Measurements from ENCODE around the gene SLC39A11. TPM values are rescaled to one million over a fixed set of nuclear protein-coding genes. Genes with fewer than 3 reads are reported as not detected.

Gene SLC39A11
- total and polyA plus RNA-seq, 8 donors: 5.2 to 62.0 (median 12.9) TPM

DNA sequence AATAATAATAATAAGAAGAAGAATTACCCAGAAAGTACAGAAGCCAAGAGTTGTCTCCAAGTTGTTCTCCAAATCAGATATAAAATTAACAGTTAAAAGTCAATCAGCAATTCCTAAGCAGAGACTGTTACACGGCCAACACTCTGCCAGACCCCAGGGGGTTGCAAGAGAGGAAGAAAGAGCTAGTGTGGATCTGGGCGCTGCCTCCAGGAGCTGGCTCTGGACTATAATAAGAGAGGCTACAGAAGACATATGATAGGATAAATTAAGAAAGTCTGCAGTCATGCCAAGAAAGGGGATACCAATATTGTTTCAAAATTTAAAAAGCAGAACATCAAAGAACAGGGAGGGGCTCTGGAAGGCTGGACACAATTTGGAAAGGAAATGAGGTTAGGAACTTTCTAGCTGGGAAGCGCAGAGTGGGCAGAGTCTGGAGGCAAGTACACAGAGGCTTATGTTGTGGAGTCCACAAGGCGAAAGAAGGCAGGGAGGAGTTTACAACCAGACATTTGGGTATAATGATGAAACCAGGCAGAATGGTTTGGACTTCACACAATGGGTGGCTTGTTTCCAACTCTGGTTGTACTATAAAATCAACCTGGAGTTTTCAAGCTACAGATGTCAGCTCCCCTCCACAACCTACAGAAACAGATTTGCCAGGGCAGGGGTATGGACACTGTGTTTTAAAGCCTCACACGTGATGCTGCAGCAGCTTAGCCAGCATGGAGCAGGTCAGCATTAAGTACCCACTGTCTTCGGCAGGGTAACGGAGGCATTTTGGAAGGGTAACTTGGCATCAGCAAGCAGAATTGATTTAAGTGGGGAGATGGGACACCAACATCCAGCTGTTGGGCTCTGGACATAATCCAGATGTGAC lies 49.4 kb downstream of the SLC39A11 start:
- intact Hi-C loops (cut with DNase I; ENCODE audit: low total_unique reads): no loop called here

DNA sequence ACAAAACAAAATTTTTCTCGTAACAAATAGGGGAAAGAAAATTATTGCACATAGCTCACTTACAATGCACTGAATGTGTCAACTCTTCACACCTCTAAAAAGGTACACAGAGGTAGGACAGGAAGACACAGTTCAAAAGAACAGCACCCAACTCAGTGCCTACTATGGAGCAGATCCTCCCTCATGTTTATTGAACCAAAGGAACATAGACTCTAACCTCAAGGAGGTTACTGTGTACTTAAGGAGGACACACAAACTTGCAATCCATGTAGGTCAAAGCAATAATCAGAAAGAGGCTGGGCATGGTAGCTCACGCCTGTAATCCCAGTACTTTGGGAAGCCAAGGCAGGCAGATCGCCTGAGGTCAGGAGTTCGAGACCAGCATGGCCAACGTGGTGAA lies 50.3 kb downstream of the SLC39A11 start:
- Histone ChIP-seq H3K36me3 (no peaks in the 10 kb centered on the region), H3K27me3 (no peaks in the 10 kb centered on the region), H3K9me3 (peaks cover 0 to 17% (median 0%) of the 10 kb centered on the region in 4 donors), H3K4me1 (peaks cover 4 to 12% (median 9%) of the 10 kb centered on the region in 4 donors), H3K4me3 (no peak overlapping the region), H3K27ac (no peak overlapping the region)
- intact Hi-C loops (cut with DNase I; ENCODE audit: low total_unique reads): no loop called here
- DNase-seq: no peak
- no peak for TF ChIP-seq EP300 (IDR thresholded peaks at IDR 0.05)
- no peak for TF ChIP-seq POLR2AphosphoS5 (IDR thresholded peaks at IDR 0.05)
- no peak for TF ChIP-seq POLR2A (IDR thresholded peaks at IDR 0.05)
- TF ChIP-seq, protein P1, sequence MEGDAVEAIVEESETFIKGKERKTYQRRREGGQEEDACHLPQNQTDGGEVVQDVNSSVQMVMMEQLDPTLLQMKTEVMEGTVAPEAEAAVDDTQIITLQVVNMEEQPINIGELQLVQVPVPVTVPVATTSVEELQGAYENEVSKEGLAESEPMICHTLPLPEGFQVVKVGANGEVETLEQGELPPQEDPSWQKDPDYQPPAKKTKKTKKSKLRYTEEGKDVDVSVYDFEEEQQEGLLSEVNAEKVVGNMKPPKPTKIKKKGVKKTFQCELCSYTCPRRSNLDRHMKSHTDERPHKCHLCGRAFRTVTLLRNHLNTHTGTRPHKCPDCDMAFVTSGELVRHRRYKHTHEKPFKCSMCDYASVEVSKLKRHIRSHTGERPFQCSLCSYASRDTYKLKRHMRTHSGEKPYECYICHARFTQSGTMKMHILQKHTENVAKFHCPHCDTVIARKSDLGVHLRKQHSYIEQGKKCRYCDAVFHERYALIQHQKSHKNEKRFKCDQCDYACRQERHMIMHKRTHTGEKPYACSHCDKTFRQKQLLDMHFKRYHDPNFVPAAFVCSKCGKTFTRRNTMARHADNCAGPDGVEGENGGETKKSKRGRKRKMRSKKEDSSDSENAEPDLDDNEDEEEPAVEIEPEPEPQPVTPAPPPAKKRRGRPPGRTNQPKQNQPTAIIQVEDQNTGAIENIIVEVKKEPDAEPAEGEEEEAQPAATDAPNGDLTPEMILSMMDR (IDR thresholded peaks at IDR 0.05): no peak
- WGBS, 5 donors: 71 to 93% (median 77%) methylated on average over 5 of the region's 5 CpGs

More for the DNA sequence above, 49.4 kb downstream of the SLC39A11 start:
- H3K36me3 ChIP-seq: no peaks in the 10 kb centered on the region
- no peaks in the 10 kb centered on the region for H3K27me3 ChIP-seq
- TF ChIP-seq POLR2A (IDR thresholded peaks at IDR 0.05) (no peak), POLR2AphosphoS5 (IDR thresholded peaks at IDR 0.05) (no peak), EP300 (IDR thresholded peaks at IDR 0.05) (no peak)
- TF ChIP-seq, protein P1 (IDR thresholded peaks at IDR 0.05): no peak
- 66 to 86% (median 78%) methylated on average over 7 of the region's 7 CpGs for WGBS, 5 donors
- peaks cover 0 to 17% (median 0%) of the 10 kb centered on the region in 4 donors for H3K9me3 ChIP-seq
- peaks cover 4 to 12% (median 9%) of the 10 kb centered on the region in 4 donors for H3K4me1 ChIP-seq
- no peak overlapping the region for H3K4me3 ChIP-seq
- peak in 1 of 2 donors; percentile 30 for DNase-seq
- no peak overlapping the region for H3K27ac ChIP-seq

DNA sequence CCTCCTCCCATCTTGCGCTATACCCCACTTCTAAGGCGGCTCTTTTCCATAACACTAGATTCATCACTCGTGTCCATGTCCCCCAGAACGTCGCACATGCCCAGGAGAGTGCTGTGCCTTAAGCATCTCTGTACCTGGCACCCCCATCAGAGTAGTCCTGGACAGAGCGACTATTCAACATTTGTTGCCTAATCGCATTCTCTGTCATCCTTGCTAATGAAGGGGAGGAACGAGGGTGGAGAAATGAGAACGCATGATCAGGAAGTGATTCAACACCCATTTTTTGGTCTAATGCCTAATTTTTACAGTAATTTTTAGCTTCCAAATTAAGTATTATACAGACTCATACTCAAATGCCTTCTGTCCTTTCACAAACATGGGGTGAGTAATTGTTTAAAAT lies 53.2 kb downstream of the SLC39A11 start:
- peaks cover 4 to 12% (median 9%) of the 10 kb centered on the region in 4 donors for H3K4me1 ChIP-seq
- H3K36me3 ChIP-seq: no peaks in the 10 kb centered on the region
- TF ChIP-seq POLR2A (IDR thresholded peaks at IDR 0.05): no peak
- TF ChIP-seq EP300 (IDR thresholded peaks at IDR 0.05): no peak
- no peak for TF ChIP-seq POLR2AphosphoS5 (IDR thresholded peaks at IDR 0.05)
- TF ChIP-seq, protein P1 (IDR thresholded peaks at IDR 0.05): no peak
- intact Hi-C loops (cut with DNase I; ENCODE audit: low total_unique reads): no loop called here
- H3K4me3 ChIP-seq: no peak overlapping the region
- no peaks in the 10 kb centered on the region for H3K27me3 ChIP-seq
- DNase-seq: no peak
- WGBS, 5 donors: 91 to 97% (median 95%) methylated on average over 9 of the region's 9 CpGs
- H3K27ac ChIP-seq: no peak overlapping the region
- H3K9me3 ChIP-seq: peaks cover 0 to 17% (median 0%) of the 10 kb centered on the region in 4 donors

DNA sequence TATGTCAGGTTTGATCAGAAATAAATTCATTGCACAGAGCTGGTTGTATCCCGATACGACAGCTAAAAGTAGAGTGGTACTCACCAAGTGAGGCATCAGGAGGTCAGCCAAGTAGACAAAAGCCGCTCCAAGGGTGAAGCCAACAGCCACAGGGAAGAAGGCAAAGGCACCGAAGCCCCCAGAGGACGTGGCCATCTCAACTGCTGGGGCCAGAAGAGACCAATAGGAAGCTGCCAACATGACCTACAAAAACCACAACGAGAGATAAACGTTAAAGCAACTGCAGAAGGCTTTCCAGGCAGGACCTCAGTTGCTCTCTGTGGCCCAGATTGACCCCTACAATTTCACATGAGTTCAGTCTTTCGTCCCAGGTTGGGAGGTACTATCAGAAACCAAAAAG lies 61.0 kb downstream of the SLC39A11 start:
- no peaks in the 10 kb centered on the region for H3K9me3 ChIP-seq
- no peak overlapping the region for H3K4me3 ChIP-seq
- TF ChIP-seq, protein P1 (IDR thresholded peaks at IDR 0.05): no peak
- no peak for TF ChIP-seq EP300 (IDR thresholded peaks at IDR 0.05)
- no peak for TF ChIP-seq POLR2AphosphoS5 (IDR thresholded peaks at IDR 0.05)
- TF ChIP-seq POLR2A (IDR thresholded peaks at IDR 0.05): no peak
- no peak for DNase-seq
- intact Hi-C loops (cut with DNase I; ENCODE audit: low total_unique reads): no loop called here
- peaks cover 0 to 20% (median 15%) of the 10 kb centered on the region in 4 donors for H3K36me3 ChIP-seq
- peaks cover 0 to 20% (median 12%) of the 10 kb centered on the region in 4 donors for H3K4me1 ChIP-seq
- H3K27ac ChIP-seq: no peak overlapping the region
- WGBS, 5 donors: 86 to 90% (median 87%) methylated on average over 8 of the region's 8 CpGs
- H3K27me3 ChIP-seq: no peaks in the 10 kb centered on the region
